HG03457 (cell line): Measurements from ENCODE around the gene CD2BP2.
A peak's percentile ranks its signal among the peaks of the same experiment; 100 is the strongest.
"Not testable (repeated sequence)": the region's sequence is repeated elsewhere in the genome, so short reads cannot be mapped to it uniquely, and the experiment has no call there.

ENCODE experiments used
- ATAC-seq: cut with Tn5 transposase; IDR thresholded peaks from one replicate; pipeline ENCODE4 v1.9.1; 2021; ENCODE audit warnings: moderate number of reproducible peaks; ENCODE audit not compliant: unreplicated experiment

CD2BP2 gene

GRCh38 chr16:30348113-30348512 is 7.0 kb downstream of the CD2BP2 start:
- no peak for ATAC-seq

GRCh38 chr16:30346286-30346685 is 8.8 kb downstream of the CD2BP2 start:
- no peak for ATAC-seq

GRCh38 chr16:30343491-30343820 is 11.7 kb downstream of the CD2BP2 start:
- ATAC-seq, result not testable (repeated sequence)

GRCh38 chr16:30342751-30343490 is 12.2 kb downstream of the CD2BP2 start:
- ATAC-seq, result no peak

GRCh38 chr16:30341971-30342370 is 13.1 kb downstream of the CD2BP2 start:
- ATAC-seq, result not testable (repeated sequence)

- ATAC-seq, result no peak
Measured at GRCh38 chr16:30340621-30341020, 14.5 kb downstream of the CD2BP2 start.

- ATAC-seq, result not testable (repeated sequence)
Measured at GRCh38 chr16:30338715-30339114, 16.4 kb downstream of the CD2BP2 start.

- not testable (repeated sequence) for ATAC-seq
Measured at GRCh38 chr16:30337964-30338357, 17.1 kb downstream of the CD2BP2 start.

GRCh38 chr16:30335598-30336474 is 19.3 kb downstream of the CD2BP2 start:
- ATAC-seq, result peak; percentile 33

GRCh38 chr16:30335028-30335597 is 20.0 kb downstream of the CD2BP2 start:
- peak; percentile 57 for ATAC-seq

GRCh38 chr16:30334473-30334989 is 20.6 kb downstream of the CD2BP2 start:
- peak; percentile 53 for ATAC-seq

- ATAC-seq, result not testable (repeated sequence)
Measured at GRCh38 chr16:30324220-30324619, 30.9 kb downstream of the CD2BP2 start.

GRCh38 chr16:30318647-30319046 is 36.5 kb downstream of the CD2BP2 start:
- ATAC-seq, result not testable (repeated sequence)

GRCh38 chr16:30310937-30311336 is 44.2 kb downstream of the CD2BP2 start:
- not testable (repeated sequence) for ATAC-seq

- not testable (repeated sequence) for ATAC-seq
Measured at GRCh38 chr16:30309255-30309654, 45.9 kb downstream of the CD2BP2 start.
